ENCODE results near the gene RPS19.

The RPS19 gene

DNA sequence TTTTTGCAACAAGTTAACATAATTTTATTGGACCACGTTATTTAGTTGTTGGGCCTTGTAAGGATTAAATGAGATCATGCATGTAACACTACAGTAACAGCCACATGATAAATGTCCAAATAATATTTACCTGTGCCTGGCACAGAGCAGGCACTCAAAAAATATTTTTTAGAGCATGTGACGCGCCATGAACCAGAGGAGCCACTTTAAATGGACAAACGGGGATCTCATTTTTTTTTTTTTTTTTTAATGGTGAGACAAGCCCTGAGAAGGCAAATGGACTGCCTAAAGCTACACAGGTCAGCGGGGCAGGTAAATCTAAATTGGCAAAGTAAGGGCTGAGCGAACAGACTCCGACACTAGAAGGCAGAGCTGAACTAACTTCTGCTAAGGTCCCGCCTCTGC is 840 bp upstream of the RPS19 start:
- H3K4me3 ChIP-seq (ENCODE audit: low read depth, low read length): peak overlapping the region; percentile 99
- TF ChIP-seq, protein P1, sequence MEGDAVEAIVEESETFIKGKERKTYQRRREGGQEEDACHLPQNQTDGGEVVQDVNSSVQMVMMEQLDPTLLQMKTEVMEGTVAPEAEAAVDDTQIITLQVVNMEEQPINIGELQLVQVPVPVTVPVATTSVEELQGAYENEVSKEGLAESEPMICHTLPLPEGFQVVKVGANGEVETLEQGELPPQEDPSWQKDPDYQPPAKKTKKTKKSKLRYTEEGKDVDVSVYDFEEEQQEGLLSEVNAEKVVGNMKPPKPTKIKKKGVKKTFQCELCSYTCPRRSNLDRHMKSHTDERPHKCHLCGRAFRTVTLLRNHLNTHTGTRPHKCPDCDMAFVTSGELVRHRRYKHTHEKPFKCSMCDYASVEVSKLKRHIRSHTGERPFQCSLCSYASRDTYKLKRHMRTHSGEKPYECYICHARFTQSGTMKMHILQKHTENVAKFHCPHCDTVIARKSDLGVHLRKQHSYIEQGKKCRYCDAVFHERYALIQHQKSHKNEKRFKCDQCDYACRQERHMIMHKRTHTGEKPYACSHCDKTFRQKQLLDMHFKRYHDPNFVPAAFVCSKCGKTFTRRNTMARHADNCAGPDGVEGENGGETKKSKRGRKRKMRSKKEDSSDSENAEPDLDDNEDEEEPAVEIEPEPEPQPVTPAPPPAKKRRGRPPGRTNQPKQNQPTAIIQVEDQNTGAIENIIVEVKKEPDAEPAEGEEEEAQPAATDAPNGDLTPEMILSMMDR (IDR thresholded peaks at IDR 0.05; ENCODE audit: low read depth, low read length): no peak

GRCh38 chr19:41860419-41861115 is 512 bp downstream of the RPS19 start:
- TF ChIP-seq, protein P1 (IDR thresholded peaks at IDR 0.05; ENCODE audit: low read depth, low read length): no peak
- peak overlapping the region; percentile 99 for H3K4me3 ChIP-seq (ENCODE audit: low read depth, low read length)

DNA sequence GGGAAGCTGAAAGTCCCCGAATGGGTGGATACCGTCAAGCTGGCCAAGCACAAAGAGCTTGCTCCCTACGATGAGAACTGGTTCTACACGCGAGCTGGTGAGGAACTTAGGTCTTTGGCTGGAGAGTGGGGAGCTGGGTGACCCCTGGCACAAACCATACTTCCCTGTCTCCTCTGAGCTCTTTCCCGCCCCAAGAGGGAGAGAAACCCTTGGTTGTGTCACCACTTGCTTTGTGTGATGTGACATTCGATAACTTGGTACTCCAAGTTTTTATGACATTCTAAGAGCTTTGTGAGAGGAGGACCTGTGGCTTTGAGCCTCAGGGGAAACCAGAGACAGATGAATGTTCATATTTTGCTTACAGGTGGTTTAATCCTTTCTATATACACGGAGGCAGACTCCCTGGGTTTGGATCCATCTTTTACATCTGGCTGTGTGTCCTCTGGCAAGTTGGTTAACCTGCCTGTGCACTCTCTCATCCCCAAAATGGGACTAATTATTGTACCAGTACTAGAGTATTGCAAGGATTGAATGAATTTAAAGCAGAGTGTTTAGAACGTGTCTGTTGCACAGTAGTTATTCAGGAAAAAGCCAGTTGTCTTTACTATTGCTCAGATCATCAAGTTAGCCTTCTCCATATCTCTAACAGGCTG is 1.2 kb downstream of the RPS19 start:
- TF ChIP-seq, protein P1 (IDR thresholded peaks at IDR 0.05; ENCODE audit: low read depth, low read length): no peak
- H3K4me3 ChIP-seq (ENCODE audit: low read depth, low read length): peak overlapping the region; percentile 99

GRCh38 chr19:41861846-41862245 is 1.8 kb downstream of the RPS19 start:
- peak overlapping the region; percentile 99 for H3K4me3 ChIP-seq (ENCODE audit: low read depth, low read length)
- TF ChIP-seq, protein P1 (IDR thresholded peaks at IDR 0.05; ENCODE audit: low read depth, low read length): no peak

GRCh38 chr19:41862445-41862986 is 2.5 kb downstream of the RPS19 start:
- TF ChIP-seq, protein P1 (IDR thresholded peaks at IDR 0.05; ENCODE audit: low read depth, low read length): no peak
- peak overlapping the region; percentile 16 for H3K4me3 ChIP-seq (ENCODE audit: low read depth, low read length)

DNA sequence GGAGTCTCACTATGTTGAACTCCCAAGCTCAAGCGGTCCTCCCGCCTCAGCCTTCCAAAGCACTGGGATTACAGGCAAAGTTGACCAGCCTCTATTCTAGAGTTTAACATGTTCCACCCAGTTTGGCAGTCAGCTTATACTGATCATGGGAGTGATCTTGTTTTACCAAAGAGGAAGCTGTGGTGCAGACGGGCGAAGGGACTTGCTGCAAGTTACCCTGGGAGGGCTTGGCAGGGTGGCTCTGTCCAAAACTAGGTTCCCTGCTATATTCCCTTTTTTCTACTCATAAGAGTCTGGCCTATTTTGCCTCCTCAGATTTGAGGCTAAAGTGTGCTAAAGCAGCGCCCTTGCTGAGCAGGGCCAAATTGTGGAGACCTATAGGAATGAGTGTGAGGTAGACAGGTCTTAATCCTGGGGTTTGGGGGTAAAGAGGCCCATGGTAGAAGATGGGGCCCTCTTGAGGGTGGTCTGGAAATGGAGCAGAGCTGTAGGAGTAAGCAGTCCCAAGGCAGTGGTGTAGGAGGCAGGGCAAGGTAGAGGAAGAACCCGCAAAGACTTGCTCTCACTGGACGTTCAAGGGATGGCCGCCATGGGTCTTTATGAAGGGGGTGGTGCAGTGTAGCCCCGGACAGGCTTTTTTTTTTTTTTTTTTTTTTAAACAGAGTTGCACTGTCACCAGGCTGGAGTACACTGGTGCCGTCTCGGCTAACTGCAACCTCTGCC is 3.3 kb downstream of the RPS19 start:
- TF ChIP-seq, protein P1 (IDR thresholded peaks at IDR 0.05; ENCODE audit: low read depth, low read length): no peak
- no peak overlapping the region for H3K4me3 ChIP-seq (ENCODE audit: low read depth, low read length)
